Upper lobe of left lung (tissue), 6 donors: Measurements from ENCODE around the gene PICALM. TPM values are rescaled to one million over a fixed set of nuclear protein-coding genes. Genes with fewer than 3 reads are reported as not detected.
A peak's percentile ranks its signal among the peaks of the same experiment; 100 is the strongest.
"Not testable (repeated sequence)": the region's sequence is repeated elsewhere in the genome, so short reads cannot be mapped to it uniquely, and the experiment has no call there.

ENCODE experiments used
- ATAC-seq, 2 donors: fragments of 200-7000 bp; cut with Tn5 transposase; one replicate each; pipeline ENCODE4 v1.9.1; 2022; ENCODE audit warnings: mild to moderate bottlenecking in 2 of 2, moderate library complexity in 2 of 2; ENCODE audit not compliant: low FRiP score in 2 of 2
- DNase-seq, 2 donors: peaks; one replicate each; pipeline ENCODE4 v3.0.0-alpha.2; 2019 to 2020
- H3K27ac ChIP-seq, 4 donors: fragments of 200-600 bp; sonication (generic); one replicate each; pipeline ENCODE4 v1.5.1; 2016 to 2019
- H3K27me3 ChIP-seq, 4 donors: fragments of 200-600 bp; sonication (generic); one replicate each; pipeline ENCODE4 v1.5.1; 2017 to 2019
- H3K36me3 ChIP-seq, 4 donors: fragments of 200-600 bp; sonication (generic); one replicate each; pipeline ENCODE4 v1.5.1; 2016 to 2019
- H3K4me1 ChIP-seq, 4 donors: fragments of 200-600 bp; sonication (generic); one replicate each; pipeline ENCODE4 v1.5.1; 2018 to 2019
- H3K4me3 ChIP-seq, 4 donors: fragments of 200-600 bp; sonication (generic); one replicate each; pipeline ENCODE4 v1.5.1; 2017 to 2019; ENCODE audit warnings: mild to moderate bottlenecking in 2 of 4, moderate library complexity in 1 of 4
- H3K9me3 ChIP-seq, 4 donors: fragments of 200-600 bp; sonication (generic); one replicate each; pipeline ENCODE4 v1.5.1; 2018 to 2019
- CTCF ChIP-seq, 6 experiments: fragments of 450-650 bp in 4 of 6; fragments of 200-600 bp in 2 of 6; sonication (generic) in 2 of 6; IDR thresholded peaks; one replicate each; pipeline ENCODE4 v1.5.1; 2016 to 2019; ENCODE audit warnings: antibody characterized with exemption in 6 of 6
- EP300 ChIP-seq, 4 donors: sonication (generic); formaldehyde crosslinking; IDR thresholded peaks; one replicate each; pipeline ENCODE4 v1.5.1; 2017; ENCODE audit warnings: antibody characterized with exemption in 4 of 4, control low read depth in 2 of 4
- POLR2A ChIP-seq, 4 donors: fragments of 450-650 bp; IDR thresholded peaks; one replicate each; pipeline ENCODE4 v1.5.1; 2016 to 2017; ENCODE audit warnings: antibody characterized with exemption in 4 of 4, mild to moderate bottlenecking in 2 of 4
- POLR2AphosphoS5 ChIP-seq, 2 donors: sonication (generic); formaldehyde crosslinking; IDR thresholded peaks; one replicate each; pipeline ENCODE4 v1.5.1; 2017; ENCODE audit warnings: antibody characterized with exemption in 2 of 2
- WGBS, 2 donors: methylation state at CpG; one replicate each; pipeline ENCODE4 v1.1.5; 2017 to 2018; 5-methylcytosine and 5-hydroxymethylcytosine counted together
- total RNA-seq, 6 donors: library from RNA; depleted of rRNA in 4 of 6; stranded (reverse); fragments of >200 nt in 4 of 6; gene quantifications; one replicate each; pipeline versions ENCODE4 v1.1.0 to v1.2.1, GENCODE V29; 2016 to 2021
- donor health status: DM: no; HTN: no; CAD: no; lungs with moderate emphysema.
- donor health status: DM: no; HTN: yes; CAD: no; lungs with severe emphysema.

The PICALM gene
- total RNA-seq, 6 donors from 2014 or later = 144 to 294 (median 198) TPM

GRCh38 chr11:85934596-85935169, 134.2 kb downstream of the PICALM start:
- DNase-seq (peak in 1 of 2 donors; percentile 85), ATAC-seq (peak; percentile 46 to 58)
- Histone ChIP-seq H3K4me3 (peak overlapping the region in 1 of 4 donors; percentile 12), H3K9me3 (no peaks in the 10 kb centered on the region), H3K4me1 (no peaks in the 10 kb centered on the region), H3K27me3 (no peaks in the 10 kb centered on the region), H3K36me3 (no peaks in the 10 kb centered on the region), H3K27ac (no peak overlapping the region)
- 64 to 65% methylated on average over 41 to 47 of the region's 47 CpGs for WGBS, 2 donors
- TF ChIP-seq POLR2AphosphoS5 (IDR thresholded peaks at IDR 0.05) (no peak), POLR2A (IDR thresholded peaks at IDR 0.05) (no peak), CTCF (IDR thresholded peaks at IDR 0.05) (no peak), EP300 (IDR thresholded peaks at IDR 0.05) (no peak)

DNA sequence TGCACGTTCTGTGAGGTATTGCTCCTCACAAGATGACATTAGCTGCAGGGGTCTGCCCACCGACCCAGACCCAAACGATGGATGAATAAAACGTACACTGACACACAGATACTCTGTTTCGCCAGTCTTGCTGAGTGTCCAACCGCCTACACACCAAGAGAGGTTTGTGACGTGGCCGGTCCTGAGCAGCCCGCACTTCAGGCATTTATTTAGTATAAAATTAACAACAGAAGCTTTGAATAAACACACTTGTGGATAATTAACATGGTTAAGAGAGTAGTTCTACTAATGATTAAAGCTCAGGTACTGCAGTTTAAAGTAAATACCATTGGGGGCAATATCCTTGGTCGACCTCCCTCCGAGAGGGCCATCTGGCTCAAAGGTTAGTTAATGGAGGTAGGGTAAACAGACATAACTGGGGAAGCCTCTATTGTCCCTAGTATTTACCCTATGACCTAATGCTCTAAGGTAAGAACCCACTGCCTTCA, 138.0 kb downstream of the PICALM start:
- ATAC-seq = no peak
- Histone ChIP-seq H3K27ac (no peak overlapping the region), H3K9me3 (peaks cover 0 to 3% (median 0%) of the 10 kb centered on the region in 4 donors), H3K4me3 (no peak overlapping the region), H3K4me1 (no peaks in the 10 kb centered on the region), H3K27me3 (no peaks in the 10 kb centered on the region), H3K36me3 (no peaks in the 10 kb centered on the region)
- no peak for DNase-seq
- TF ChIP-seq POLR2A (IDR thresholded peaks at IDR 0.05) (no peak), POLR2AphosphoS5 (IDR thresholded peaks at IDR 0.05) (no peak), CTCF (IDR thresholded peaks at IDR 0.05) (no peak), EP300 (IDR thresholded peaks at IDR 0.05) (no peak)
- 75 to 89% methylated on average over 11 of the region's 11 CpGs for WGBS, 2 donors

GRCh38 chr11:85926653-85927214, 142.2 kb downstream of the PICALM start:
- H3K4me1 ChIP-seq, H3K27ac ChIP-seq, H3K4me3 ChIP-seq, DNase-seq, H3K27me3 ChIP-seq, H3K36me3 ChIP-seq, ATAC-seq, H3K9me3 ChIP-seq: not testable (repeated sequence)
- 66 to 80% methylated on average over 2 of the region's 2 CpGs for WGBS, 2 donors

DNA sequence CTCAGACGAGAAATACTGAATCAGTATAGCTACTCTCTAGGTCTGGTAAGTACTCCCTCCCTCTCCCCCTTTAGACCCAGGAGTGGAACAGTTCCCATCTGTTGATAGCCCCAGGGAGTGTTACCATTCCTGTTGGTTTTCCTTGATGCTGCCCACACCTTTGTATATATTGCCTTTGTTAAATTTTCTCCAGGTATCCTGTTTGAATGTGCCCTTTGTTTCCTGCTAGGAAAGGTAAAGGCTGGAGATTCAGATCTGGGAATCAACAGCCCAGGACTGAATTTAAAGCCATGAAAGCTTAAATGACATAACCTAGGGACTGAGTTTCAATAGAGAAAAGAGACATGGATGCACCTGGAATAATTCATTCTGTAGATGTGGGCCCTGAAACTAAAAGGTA, 145.4 kb downstream of the PICALM start:
- Histone ChIP-seq H3K27me3 (no peaks in the 10 kb centered on the region), H3K4me3 (no peak overlapping the region), H3K27ac (no peak overlapping the region), H3K4me1 (no peaks in the 10 kb centered on the region), H3K9me3 (no peaks in the 10 kb centered on the region), H3K36me3 (no peaks in the 10 kb centered on the region)
- WGBS, 2 donors = 88% methylated on average over 1 of the region's 1 CpG
- ATAC-seq = no peak
- no peak for DNase-seq
- TF ChIP-seq POLR2A (IDR thresholded peaks at IDR 0.05) (no peak), CTCF (IDR thresholded peaks at IDR 0.05) (no peak), EP300 (IDR thresholded peaks at IDR 0.05) (no peak), POLR2AphosphoS5 (IDR thresholded peaks at IDR 0.05) (no peak)

DNA sequence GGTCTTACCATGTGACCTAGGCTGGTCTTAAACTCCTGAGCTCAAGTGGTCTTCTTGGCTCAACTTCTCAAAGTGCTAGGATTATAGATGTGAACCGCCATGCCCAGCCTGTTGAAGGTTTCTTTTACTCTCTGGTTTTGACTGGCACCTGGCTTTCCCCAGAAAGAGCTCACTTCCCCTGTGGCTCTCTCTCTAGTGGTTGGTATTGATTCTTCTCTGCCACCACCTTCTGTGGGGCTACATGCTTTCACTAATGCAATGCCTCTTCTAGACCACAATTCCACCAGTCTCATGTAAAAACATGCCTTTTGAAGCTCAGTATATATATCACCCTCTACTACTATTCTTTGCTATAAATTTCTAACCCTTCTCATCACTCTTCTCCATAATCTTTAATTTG, 146.5 kb downstream of the PICALM start:
- H3K4me1 ChIP-seq = no peaks in the 10 kb centered on the region
- ATAC-seq (no peak), DNase-seq (no peak)
- H3K36me3 ChIP-seq = no peaks in the 10 kb centered on the region
- H3K4me3 ChIP-seq = no peak overlapping the region
- no peaks in the 10 kb centered on the region for H3K27me3 ChIP-seq
- no peak for TF ChIP-seq POLR2AphosphoS5 (IDR thresholded peaks at IDR 0.05)
- TF ChIP-seq POLR2A (IDR thresholded peaks at IDR 0.05) = no peak
- TF ChIP-seq CTCF (IDR thresholded peaks at IDR 0.05) = no peak
- TF ChIP-seq EP300 (IDR thresholded peaks at IDR 0.05) = no peak
- no peak overlapping the region for H3K27ac ChIP-seq
- 92 to 100% methylated on average over 1 of the region's 1 CpG for WGBS, 2 donors
- H3K9me3 ChIP-seq = no peaks in the 10 kb centered on the region
